HepG2 (cell line): ENCODE measurements around the gene URM1. TPM values are rescaled to one million over a fixed set of nuclear protein-coding genes. Genes with fewer than 3 reads are reported as not detected.
A peak's percentile ranks its signal among the peaks of the same experiment; 100 is the strongest.

Source experiments
- AHR ChIP-seq: IDR thresholded peaks from 2 replicates; pipeline ENCODE4 v1.6.1; 2018; ENCODE audit warnings: missing genetic modification reagents, missing compliant biosample characterization
- GATA4 ChIP-seq: sonication (generic); IDR thresholded peaks from 2 replicates; pipeline ENCODE4 v1.6.1; 2016; ENCODE audit warnings: antibody characterized with exemption, low read depth, borderline replicate concordance
- HHEX ChIP-seq: IDR thresholded peaks from 2 replicates; pipeline ENCODE4 v1.6.1; 2016; ENCODE audit warnings: control low read depth
- HIVEP1 ChIP-seq: sonication (generic); formaldehyde crosslinking; IDR thresholded peaks from 2 replicates; pipeline ENCODE4 v1.4.0; 2020; ENCODE audit warnings: mild to moderate bottlenecking, missing genetic modification reagents
- JUND ChIP-seq: sonication (generic); formaldehyde crosslinking; IDR thresholded peaks from 2 replicates; pipeline ENCODE4 v1.8.0; 2022; ENCODE audit warnings: mild to moderate bottlenecking, missing genetic modification reagents
- MTF2 ChIP-seq: sonication (generic); formaldehyde crosslinking; IDR thresholded peaks from 2 replicates; pipeline ENCODE4 v1.5.0; 2020; ENCODE audit warnings: missing genetic modification reagents, borderline replicate concordance
- PBX3 ChIP-seq: sonication (generic); formaldehyde crosslinking; IDR thresholded peaks from 2 replicates; pipeline ENCODE4 v1.8.1; 2023; ENCODE audit warnings: missing genetic modification reagents, inconsistent platforms, borderline replicate concordance
- PHF5A ChIP-seq: IDR thresholded peaks from one replicate; pipeline ENCODE4 v1.6.1; 2018; ENCODE audit warnings: low read depth, missing genetic modification reagents; ENCODE audit not compliant: unreplicated experiment
- RAD21 ChIP-seq: fragments of 450-650 bp; formaldehyde crosslinking; IDR thresholded peaks from 2 replicates; pipeline ENCODE4 v1.5.0; 2020; ENCODE audit warnings: mild to moderate bottlenecking
- RXRA ChIP-seq: sonication (generic); formaldehyde crosslinking; IDR thresholded peaks from 2 replicates; pipeline ENCODE4 v1.5.1; 2020; ENCODE audit warnings: missing genetic modification reagents
- SRSF1 ChIP-seq: fragments of 200-400 bp; formaldehyde crosslinking; optimal IDR thresholded peaks from 2 replicates; pipeline ENCODE3; 2017; ENCODE audit warnings: mild to moderate bottlenecking, low read depth, low read length, moderate library complexity
- TEAD3 ChIP-seq: optimal IDR thresholded peaks from 2 replicates; pipeline ENCODE3; 2016; ENCODE audit warnings: borderline replicate concordance
- ZBTB49 ChIP-seq: sonication (generic); formaldehyde crosslinking; IDR thresholded peaks from 2 replicates; pipeline ENCODE4 v1.4.0; 2020; ENCODE audit warnings: missing genetic modification reagents, borderline replicate concordance
- ZFP36L2 ChIP-seq: sonication (generic); formaldehyde crosslinking; IDR thresholded peaks from 2 replicates; pipeline ENCODE4 v1.4.0; 2020; ENCODE audit warnings: missing genetic modification reagents
- ZNF350 ChIP-seq: sonication (generic); formaldehyde crosslinking; IDR thresholded peaks from 2 replicates; pipeline ENCODE4 v1.4.0; 2020; ENCODE audit warnings: mild to moderate bottlenecking, low read depth, missing genetic modification reagents, borderline replicate concordance
- ZNF446 ChIP-seq: sonication (generic); formaldehyde crosslinking; IDR thresholded peaks from 2 replicates; pipeline ENCODE4 v1.5.0; 2020; ENCODE audit warnings: mild to moderate bottlenecking, missing genetic modification reagents
- ZNF530 ChIP-seq: sonication (generic); formaldehyde crosslinking; IDR thresholded peaks from 2 replicates; pipeline ENCODE4 v1.5.0; 2020; ENCODE audit warnings: low read depth, mild to moderate bottlenecking, missing genetic modification reagents
- ZNF580 ChIP-seq: IDR thresholded peaks from 2 replicates; pipeline ENCODE4 v1.6.1; 2016; ENCODE audit warnings: low read depth, borderline replicate concordance
- ZNF605 ChIP-seq: sonication (generic); formaldehyde crosslinking; IDR thresholded peaks from 2 replicates; pipeline ENCODE4 v1.8.0; 2022; ENCODE audit warnings: mild to moderate bottlenecking, missing genetic modification reagents
- ZNF609 ChIP-seq: sonication (generic); formaldehyde crosslinking; IDR thresholded peaks from 2 replicates; pipeline ENCODE4 v1.4.0; 2020; ENCODE audit warnings: mild to moderate bottlenecking, missing genetic modification reagents, borderline replicate concordance
- ZNF724P ChIP-seq: sonication (generic); formaldehyde crosslinking; IDR thresholded peaks from 2 replicates; pipeline ENCODE4 v1.8.0; 2022; ENCODE audit warnings: missing genetic modification reagents, borderline replicate concordance
- ZNF768 ChIP-seq: sonication (generic); formaldehyde crosslinking; IDR thresholded peaks from 2 replicates; pipeline ENCODE4 v1.4.0; 2020; ENCODE audit warnings: missing genetic modification reagents
- ZNF780A ChIP-seq: sonication (generic); formaldehyde crosslinking; IDR thresholded peaks from 2 replicates; pipeline ENCODE4 v1.8.0; 2022; ENCODE audit warnings: mild to moderate bottlenecking, missing genetic modification reagents, moderate library complexity
- polyA plus RNA-seq, 8 experiments: library from polyadenylated mRNA; depleted of rRNA in 3 of 8; stranded (reverse) in 7 of 8; unstranded in 1 of 8; fragments of >200 nt; fragmentation: Illumina TruSeq in 4 of 8; extraction: Trizol in 4 of 8; gene quantifications; 2 replicates each; pipeline versions ENCODE4 v1.2.1 to v1.2.3, GENCODE V29; 2011 to 2016; ENCODE audit warnings: low read depth in 4 of 8, missing spikeins in 1 of 8, mixed read lengths in 1 of 8; ENCODE audit not compliant: insufficient read depth in 1 of 8
- total RNA-seq, 5 experiments: library from RNA; depleted of rRNA; stranded (reverse); fragments of >200 nt; fragmentation: Illumina TruSeq; extraction: Trizol; gene quantifications; 2 replicates each; pipeline ENCODE4 v1.2.3, GENCODE V29; 2016; ENCODE audit warnings: low read depth in 1 of 5

URM1 gene
- total and polyA plus RNA-seq, 2 of the 13 experiments (the other 11 are each of a cell fraction or from before 2014, with no cell fraction given) = 37.1 to 41.3 TPM

GRCh38 chr9:128361986-128362646 is 9.1 kb upstream of the URM1 start (continued):
- TF ChIP-seq ZNF609 (no peak), PBX3 (CRISPR knock-in tag) (no peak), PHF5A (CRISPR knock-in tag) (peak; percentile 72), MTF2 (CRISPR knock-in tag) (no peak), RAD21 (CRISPR knock-in tag) (peak; percentile 93), ZNF446 (CRISPR knock-in tag) (no peak), AHR (CRISPR knock-in tag) (0 out of 2 replicates have a peak, but pooled peaks have one; percentile 60), HHEX (no peak), GATA4 (no peak), ZNF724P (CRISPR knock-in tag) (no peak), HIVEP1 (CRISPR knock-in tag) (peak; percentile 66), RXRA (CRISPR knock-in tag) (peak; percentile 27; the same call in 1 of the 2 replicates), ZNF580 (CRISPR knock-in tag) (peak; percentile 68; the same call in 1 of the 2 replicates), ZFP36L2 (no peak), ZNF605 (CRISPR knock-in tag) (no peak; the same call in 1 of the 2 replicates), ZBTB49 (CRISPR knock-in tag) (no peak), ZNF780A (CRISPR knock-in tag) (no peak), ZNF768 (peak; percentile 27; the same call in 1 of the 2 replicates), TEAD3 (peak; percentile 67), SRSF1 (no peak), ZNF350 (CRISPR knock-in tag) (peak; percentile 63; the same call in 1 of the 2 replicates), ZNF530 (no peak), JUND (CRISPR knock-in tag) (no peak)
